22Rv1 (cell line): Measurements from ENCODE around the gene EGLN3.

Experiments
- ZFX ChIP-seq: fragments of 450-650 bp; IDR thresholded peaks from 2 replicates; pipeline ENCODE4 v1.6.1; 2017; ENCODE audit warnings: antibody characterized with exemption, borderline replicate concordance
- TF ChIP-seq, protein P1 (sequence below): fragments of 450-650 bp; IDR thresholded peaks from 2 replicates; pipeline ENCODE4 v1.5.1; 2017; ENCODE audit warnings: mild to moderate bottlenecking

DNA sequence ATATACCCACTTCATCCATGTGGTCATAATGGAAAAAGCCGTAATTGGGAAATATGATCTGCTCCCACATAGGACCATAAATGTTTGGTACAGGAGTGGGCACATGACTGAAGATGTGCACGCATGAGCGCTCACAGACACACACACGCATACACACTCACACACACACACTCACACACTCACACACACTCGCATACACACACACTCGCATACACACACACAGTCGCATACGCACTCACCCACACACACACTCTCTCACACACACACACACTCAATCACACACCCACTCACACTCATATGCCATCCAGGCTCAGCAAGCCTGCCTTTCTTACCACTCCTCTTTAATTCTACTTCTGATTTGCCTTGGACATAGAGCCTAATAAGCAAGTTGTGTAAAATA lies 45.6 kb upstream of the EGLN3 start:
- TF ChIP-seq, protein P1, sequence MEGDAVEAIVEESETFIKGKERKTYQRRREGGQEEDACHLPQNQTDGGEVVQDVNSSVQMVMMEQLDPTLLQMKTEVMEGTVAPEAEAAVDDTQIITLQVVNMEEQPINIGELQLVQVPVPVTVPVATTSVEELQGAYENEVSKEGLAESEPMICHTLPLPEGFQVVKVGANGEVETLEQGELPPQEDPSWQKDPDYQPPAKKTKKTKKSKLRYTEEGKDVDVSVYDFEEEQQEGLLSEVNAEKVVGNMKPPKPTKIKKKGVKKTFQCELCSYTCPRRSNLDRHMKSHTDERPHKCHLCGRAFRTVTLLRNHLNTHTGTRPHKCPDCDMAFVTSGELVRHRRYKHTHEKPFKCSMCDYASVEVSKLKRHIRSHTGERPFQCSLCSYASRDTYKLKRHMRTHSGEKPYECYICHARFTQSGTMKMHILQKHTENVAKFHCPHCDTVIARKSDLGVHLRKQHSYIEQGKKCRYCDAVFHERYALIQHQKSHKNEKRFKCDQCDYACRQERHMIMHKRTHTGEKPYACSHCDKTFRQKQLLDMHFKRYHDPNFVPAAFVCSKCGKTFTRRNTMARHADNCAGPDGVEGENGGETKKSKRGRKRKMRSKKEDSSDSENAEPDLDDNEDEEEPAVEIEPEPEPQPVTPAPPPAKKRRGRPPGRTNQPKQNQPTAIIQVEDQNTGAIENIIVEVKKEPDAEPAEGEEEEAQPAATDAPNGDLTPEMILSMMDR: no peak
- TF ChIP-seq ZFX: no peak
